ENCODE data around the gene RNF26.

The RNF26 gene

DNA sequence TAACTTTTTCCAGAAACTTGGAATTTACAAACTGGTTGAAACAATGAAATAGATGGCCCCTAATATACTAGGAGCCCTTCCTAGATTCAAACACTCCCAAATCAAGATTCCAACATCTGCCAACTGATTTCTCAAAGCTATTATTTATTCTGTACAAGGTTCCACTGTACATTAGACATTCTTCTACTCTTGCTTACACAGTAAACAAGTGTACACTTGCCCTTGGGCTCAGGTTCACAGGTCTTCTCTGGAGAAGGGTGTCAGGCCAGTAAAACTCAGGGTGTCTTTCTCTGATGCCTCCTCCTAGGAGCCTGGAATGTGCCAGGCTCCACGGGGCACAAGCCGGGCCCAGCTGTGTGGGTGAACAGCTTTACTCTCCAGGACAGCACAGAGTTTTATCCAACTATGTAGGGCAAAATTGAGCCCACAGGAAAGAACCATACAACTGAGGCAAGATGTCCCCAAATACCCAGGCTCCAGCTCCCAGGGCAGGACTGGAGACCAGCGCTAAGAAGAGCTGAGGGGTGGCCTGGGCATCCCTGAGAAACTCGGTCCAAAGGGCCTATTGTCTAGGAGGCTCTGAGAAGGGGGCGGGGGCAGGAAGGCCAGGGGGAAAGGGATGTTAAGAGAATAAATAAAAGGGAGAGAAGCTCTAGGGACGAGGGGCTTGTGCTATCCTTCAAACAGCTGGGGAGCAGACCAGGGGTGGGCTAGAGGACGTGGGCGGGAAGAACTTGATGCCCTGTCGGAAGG is 20.9 kb downstream of the RNF26 start:
- DNase-seq (ENCODE audit: low read depth): no peak

GRCh38 chr11:119356349-119357031 is 22.2 kb downstream of the RNF26 start:
- DNase-seq (ENCODE audit: low read depth): peak; percentile 51

DNA sequence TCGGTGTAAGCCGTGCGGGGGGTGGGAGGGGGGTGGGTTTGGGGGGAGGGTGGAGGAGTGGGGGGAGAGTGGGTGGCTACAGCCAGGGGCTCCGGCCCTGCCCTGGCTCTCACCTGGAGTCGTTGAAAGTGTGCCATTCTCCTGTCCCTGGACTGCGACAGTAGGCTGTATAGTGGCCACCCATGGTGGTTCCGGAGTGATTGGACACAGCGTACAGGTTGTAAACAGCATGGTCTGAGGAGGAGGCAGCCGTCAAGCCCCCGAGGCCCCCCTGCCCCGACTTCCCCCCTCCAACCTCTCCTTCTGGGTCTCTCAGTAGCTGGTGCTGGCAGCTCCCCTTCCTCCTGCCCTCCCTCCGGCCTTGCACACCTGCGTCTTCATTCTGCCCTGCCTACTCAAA is 22.7 kb downstream of the RNF26 start:
- no peak for DNase-seq (ENCODE audit: low read depth)

- no peak for DNase-seq (ENCODE audit: low read depth)
Observed at GRCh38 chr11:119359365-119360214, 25.3 kb downstream of the RNF26 start.

DNA sequence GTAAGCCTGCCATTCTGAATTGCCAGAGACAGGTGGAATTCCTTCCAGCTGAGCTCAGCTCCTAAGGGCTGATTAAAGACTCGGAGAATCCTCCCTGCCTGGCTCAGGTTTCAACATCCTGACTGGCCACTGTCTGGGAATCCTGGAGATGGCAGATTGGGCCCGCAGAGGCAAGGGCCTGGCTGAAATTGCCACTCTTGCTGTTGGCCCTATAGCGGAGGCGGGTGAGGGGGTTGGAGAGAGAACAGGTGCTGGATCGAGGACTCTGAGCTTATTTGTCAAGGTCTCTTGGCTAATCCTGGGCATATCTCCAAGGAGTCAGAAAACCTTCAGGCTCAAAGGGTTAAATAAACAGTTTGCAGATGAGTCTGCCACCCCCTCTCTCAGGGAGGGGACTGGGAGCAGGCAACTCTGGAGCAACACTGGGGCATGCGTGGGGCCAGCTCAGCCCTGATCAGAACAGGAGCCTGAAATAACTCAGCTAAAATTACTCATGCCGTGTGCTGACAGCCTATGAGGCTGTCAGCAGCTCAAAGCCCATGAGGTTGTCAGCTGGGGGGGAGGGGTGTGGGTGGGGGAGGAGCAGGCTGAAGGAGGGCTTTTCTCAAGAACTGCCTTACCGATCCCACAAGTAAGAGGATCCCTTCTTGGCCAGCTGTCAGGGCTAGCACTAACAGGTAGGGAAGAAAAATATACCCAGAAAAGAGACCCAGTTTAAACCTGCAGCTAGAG is 26.9 kb downstream of the RNF26 start:
- DNase-seq (ENCODE audit: low read depth): no peak

- no peak for DNase-seq (ENCODE audit: low read depth)
Observed at GRCh38 chr11:119361941-119362725, 27.8 kb downstream of the RNF26 start.

- no peak for DNase-seq (ENCODE audit: low read depth)
Observed at GRCh38 chr11:119362741-119363080, 28.4 kb downstream of the RNF26 start.

- no peak for DNase-seq (ENCODE audit: low read depth)
Observed at GRCh38 chr11:119363081-119363850, 28.9 kb downstream of the RNF26 start.

GRCh38 chr11:119363851-119364590 is 29.7 kb downstream of the RNF26 start:
- DNase-seq (ENCODE audit: low read depth): peak; percentile 46

- no peak for DNase-seq (ENCODE audit: low read depth)
Observed at GRCh38 chr11:119365071-119365591, 30.8 kb downstream of the RNF26 start.

GRCh38 chr11:119366690-119367620 is 32.6 kb downstream of the RNF26 start:
- DNase-seq (ENCODE audit: low read depth): no peak

- DNase-seq (ENCODE audit: low read depth): no peak
Observed at GRCh38 chr11:119367661-119368120, 33.4 kb downstream of the RNF26 start.

DNA sequence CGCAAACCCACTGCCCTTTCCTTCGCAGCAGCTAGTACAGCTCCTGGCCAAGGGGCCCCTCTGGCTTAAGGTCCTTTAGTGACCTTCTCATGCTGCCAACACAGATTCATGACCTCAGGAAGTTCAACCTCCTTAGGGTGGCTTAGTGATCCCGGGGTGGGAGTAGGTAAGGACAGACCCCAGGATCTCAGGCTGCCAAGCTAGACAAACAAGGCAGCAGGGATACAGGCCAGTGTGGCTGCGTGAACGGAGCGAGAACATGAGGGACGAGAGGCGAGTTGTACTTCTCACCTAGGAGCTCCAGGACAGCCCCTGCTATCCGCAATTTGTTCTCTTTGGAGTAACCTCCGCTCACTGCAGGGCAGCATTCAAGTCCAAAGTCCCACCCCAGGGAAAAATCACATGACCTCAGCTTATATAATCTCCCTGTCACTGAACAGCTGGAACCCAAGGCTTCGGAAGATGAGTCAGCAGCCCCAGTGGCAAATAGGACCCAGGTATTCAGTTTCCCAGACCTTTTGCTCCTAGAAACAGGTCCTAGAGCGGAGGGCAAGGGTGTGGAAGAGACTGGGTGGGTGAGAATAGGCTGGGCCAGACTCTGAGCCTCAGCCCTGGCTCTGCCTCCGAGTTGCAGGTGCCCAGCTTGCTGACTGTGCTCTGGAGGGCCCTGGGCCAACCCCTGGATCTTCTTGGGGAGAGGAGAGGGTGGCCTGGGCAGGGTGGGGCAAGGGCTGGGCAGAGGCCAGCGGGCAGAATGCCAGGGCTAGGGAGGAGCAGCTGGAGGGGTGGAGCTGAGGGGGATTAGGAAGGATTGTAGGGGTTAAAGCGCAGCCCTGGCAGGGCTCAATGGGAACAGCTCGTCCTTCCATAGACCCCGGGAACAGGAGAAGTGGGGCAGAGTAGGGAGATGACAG is 34.1 kb downstream of the RNF26 start:
- DNase-seq (ENCODE audit: low read depth): no peak

DNA sequence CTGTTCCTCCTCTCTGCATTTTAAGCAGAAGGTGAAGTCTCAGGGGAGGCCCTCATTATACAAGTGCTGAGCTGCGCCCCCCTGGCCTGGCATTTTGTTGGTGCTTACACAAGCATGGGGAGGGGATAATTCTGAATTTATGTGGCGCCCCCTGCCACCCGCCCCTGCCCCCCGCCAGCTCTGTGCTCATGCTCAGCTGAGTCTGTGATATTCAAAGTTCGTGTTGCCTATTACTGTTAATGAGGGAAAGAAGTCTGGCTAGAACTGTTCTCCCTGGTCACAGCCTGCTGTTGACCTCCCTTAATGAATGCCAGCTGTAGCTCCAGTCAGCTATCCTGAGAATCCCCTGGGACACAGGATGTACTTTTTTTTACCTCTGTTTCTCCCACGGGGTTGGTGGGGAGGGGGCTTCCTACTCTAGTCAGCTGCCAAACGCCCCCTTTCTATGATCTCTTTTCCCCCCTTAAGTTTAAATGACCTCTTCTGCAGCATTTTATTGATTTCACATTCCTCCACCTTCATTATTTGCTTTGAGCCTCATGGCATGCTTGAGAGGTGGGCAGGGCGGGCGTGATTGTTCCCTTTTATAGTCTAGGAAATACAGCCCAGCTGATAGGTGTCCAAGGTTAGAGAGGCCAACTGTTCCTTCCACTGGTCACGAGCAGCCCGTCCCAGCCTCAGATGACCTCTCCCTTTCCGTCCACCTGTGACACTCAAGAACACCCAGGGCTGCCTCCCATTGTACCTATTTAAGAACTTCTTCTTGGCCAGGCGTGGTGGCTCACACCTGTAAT is 35.0 kb downstream of the RNF26 start:
- DNase-seq (ENCODE audit: low read depth): no peak

DNA sequence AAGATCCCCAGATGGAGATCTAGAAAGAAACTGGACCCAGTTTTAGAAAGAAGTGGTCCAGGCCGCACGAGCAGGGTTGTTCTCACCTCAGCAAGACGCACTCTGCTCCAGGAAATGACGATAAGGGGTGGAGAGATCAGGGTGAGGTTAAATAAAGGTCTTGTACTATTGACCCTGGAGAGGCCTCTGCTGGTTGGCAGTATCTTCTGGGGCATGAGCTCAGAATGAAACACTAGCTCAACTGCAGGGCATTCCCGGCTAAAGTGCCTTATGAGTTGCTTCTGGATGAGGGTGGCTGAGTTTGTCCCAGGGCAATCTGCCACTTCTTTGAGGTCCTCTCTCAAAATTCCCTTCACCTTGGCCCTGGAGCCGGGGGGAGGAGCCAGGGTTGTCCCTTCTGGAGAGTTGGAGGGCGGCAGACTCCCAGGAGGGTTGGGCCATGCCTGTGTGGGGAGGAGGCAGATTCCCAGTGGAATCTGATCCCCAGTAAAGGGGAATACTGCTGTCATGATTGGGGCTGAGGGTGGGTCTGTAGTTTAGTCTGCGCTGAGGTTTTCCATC is 36.2 kb downstream of the RNF26 start:
- DNase-seq (ENCODE audit: low read depth): no peak

- no peak for DNase-seq (ENCODE audit: low read depth)
Observed at GRCh38 chr11:119371067-119371601, 36.8 kb downstream of the RNF26 start.
